ENCODE measurements around the gene LHX1. TPM values are rescaled to one million over a fixed set of nuclear protein-coding genes. Genes with fewer than 3 reads are reported as not detected.
A peak's percentile ranks its signal among the peaks of the same experiment; 100 is the strongest.

The LHX1 gene
- total and polyA plus RNA-seq, 4 donors: not detected

GRCh38 chr17:36934692-36935630 is 2.3 kb upstream of the LHX1 start:
- peaks cover 22 to 64% (median 28%) of the 10 kb centered on the region in 4 donors for H3K4me1 ChIP-seq (ENCODE audit: control insufficient read depth in 4 of 4, insufficient read depth in 4 of 4, low read length in 3 of 4)
- peak overlapping the region in 1 of 3 donors; percentile 9 for H3K4me3 ChIP-seq (ENCODE audit: low read depth in 1 of 3, low read length in 3 of 3)
- DNase-seq (ENCODE audit: low spot score): no peak
- no peak overlapping the region for H3K9ac ChIP-seq (ENCODE audit: low read depth in 1 of 2, low read length in 2 of 2)
- no peaks in the 10 kb centered on the region for H3K36me3 ChIP-seq (ENCODE audit: control insufficient read depth in 4 of 4, insufficient read depth in 3 of 4, low read depth in 1 of 4, low read length in 3 of 4)
- H3K9me3 ChIP-seq (ENCODE audit: control insufficient read depth in 4 of 4, low read length in 3 of 4): no peaks in the 10 kb centered on the region
- peaks cover 3 to 54% (median 40%) of the 10 kb centered on the region in 4 donors for H3K27me3 ChIP-seq (ENCODE audit: control insufficient read depth in 4 of 4, insufficient read depth in 4 of 4, low read length in 3 of 4)
- H3K27ac ChIP-seq (ENCODE audit: low read depth in 1 of 2, low read length in 2 of 2): no peak overlapping the region
- TF ChIP-seq ATF3 (IDR thresholded peaks at IDR 0.05) (no peak), FOXA1 (IDR thresholded peaks at IDR 0.05) (no peak), HNF4A (conservative IDR thresholded peaks at IDR 0.05) (no peak), MAX (IDR thresholded peaks at IDR 0.05) (no peak), YY1 (IDR thresholded peaks at IDR 0.05) (no peak), GABPA (IDR thresholded peaks at IDR 0.05 in 1 of 2, conservative IDR thresholded peaks at IDR 0.05 in 1 of 2) (no peak)
- TF ChIP-seq, protein P1, sequence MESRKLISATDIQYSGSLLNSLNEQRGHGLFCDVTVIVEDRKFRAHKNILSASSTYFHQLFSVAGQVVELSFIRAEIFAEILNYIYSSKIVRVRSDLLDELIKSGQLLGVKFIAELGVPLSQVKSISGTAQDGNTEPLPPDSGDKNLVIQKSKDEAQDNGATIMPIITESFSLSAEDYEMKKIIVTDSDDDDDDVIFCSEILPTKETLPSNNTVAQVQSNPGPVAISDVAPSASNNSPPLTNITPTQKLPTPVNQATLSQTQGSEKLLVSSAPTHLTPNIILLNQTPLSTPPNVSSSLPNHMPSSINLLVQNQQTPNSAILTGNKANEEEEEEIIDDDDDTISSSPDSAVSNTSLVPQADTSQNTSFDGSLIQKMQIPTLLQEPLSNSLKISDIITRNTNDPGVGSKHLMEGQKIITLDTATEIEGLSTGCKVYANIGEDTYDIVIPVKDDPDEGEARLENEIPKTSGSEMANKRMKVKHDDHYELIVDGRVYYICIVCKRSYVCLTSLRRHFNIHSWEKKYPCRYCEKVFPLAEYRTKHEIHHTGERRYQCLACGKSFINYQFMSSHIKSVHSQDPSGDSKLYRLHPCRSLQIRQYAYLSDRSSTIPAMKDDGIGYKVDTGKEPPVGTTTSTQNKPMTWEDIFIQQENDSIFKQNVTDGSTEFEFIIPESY (IDR thresholded peaks at IDR 0.05): no peak
- WGBS: 8% methylated on average over 79 of the region's 79 CpGs

DNA sequence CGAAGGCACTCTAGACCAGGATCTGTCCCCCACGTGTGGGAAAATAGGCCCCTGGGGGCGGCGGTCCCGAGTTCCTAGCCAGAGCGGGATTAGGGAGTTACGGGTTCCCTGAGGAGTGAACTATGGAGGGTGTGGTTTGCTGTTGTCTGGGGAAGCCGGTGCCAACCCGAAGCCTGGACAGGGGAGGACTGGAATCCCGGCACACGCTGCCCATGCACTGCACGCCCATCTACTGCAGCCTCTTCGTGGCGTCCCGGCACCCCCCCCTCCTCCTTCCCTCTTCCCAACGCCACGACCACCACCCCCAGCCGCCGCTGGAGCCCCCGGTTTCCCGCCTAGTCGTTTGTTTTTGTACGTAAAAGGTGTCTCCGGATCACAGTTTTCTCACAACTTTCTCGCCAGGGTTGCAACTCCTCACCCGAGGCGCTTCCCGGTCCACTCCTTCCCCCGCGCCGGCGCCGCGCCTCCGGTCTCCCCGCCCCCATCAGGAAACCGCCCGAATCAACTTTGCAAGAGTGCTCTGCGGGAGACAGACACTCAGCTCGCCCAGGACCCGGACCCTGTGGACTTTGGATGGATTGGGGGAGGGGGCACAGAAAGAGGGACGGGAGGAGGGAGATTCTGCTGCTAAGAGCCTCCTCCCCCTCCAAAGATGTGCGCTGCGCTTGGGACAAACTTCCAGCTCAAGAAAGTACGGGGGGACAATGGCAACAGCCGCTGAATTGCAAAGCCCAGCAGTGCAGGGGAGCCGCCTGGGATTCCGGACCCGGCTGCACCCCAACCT is 1.4 kb upstream of the LHX1 start:
- no peak for DNase-seq (ENCODE audit: low spot score)
- Histone ChIP-seq H3K27me3 (ENCODE audit: control insufficient read depth in 4 of 4, insufficient read depth in 4 of 4, low read length in 3 of 4) (peaks cover 3 to 54% (median 42%) of the 10 kb centered on the region in 4 donors), H3K36me3 (ENCODE audit: control insufficient read depth in 4 of 4, insufficient read depth in 3 of 4, low read depth in 1 of 4, low read length in 3 of 4) (no peaks in the 10 kb centered on the region), H3K9ac (ENCODE audit: low read depth in 1 of 2, low read length in 2 of 2) (no peak overlapping the region), H3K9me3 (ENCODE audit: control insufficient read depth in 4 of 4, low read length in 3 of 4) (no peaks in the 10 kb centered on the region), H3K27ac (ENCODE audit: low read depth in 1 of 2, low read length in 2 of 2) (no peak overlapping the region), H3K4me3 (ENCODE audit: low read depth in 1 of 3, low read length in 3 of 3) (no peak overlapping the region), H3K4me1 (ENCODE audit: control insufficient read depth in 4 of 4, insufficient read depth in 4 of 4, low read length in 3 of 4) (peaks cover 22 to 64% (median 28%) of the 10 kb centered on the region in 4 donors)
- WGBS: 3% methylated on average over 49 of the region's 49 CpGs
- TF ChIP-seq, protein P2, sequence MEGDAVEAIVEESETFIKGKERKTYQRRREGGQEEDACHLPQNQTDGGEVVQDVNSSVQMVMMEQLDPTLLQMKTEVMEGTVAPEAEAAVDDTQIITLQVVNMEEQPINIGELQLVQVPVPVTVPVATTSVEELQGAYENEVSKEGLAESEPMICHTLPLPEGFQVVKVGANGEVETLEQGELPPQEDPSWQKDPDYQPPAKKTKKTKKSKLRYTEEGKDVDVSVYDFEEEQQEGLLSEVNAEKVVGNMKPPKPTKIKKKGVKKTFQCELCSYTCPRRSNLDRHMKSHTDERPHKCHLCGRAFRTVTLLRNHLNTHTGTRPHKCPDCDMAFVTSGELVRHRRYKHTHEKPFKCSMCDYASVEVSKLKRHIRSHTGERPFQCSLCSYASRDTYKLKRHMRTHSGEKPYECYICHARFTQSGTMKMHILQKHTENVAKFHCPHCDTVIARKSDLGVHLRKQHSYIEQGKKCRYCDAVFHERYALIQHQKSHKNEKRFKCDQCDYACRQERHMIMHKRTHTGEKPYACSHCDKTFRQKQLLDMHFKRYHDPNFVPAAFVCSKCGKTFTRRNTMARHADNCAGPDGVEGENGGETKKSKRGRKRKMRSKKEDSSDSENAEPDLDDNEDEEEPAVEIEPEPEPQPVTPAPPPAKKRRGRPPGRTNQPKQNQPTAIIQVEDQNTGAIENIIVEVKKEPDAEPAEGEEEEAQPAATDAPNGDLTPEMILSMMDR (IDR thresholded peaks at IDR 0.05; ENCODE audit: low read depth, low read length, missing input control): no peak
- TF ChIP-seq RXRA (IDR thresholded peaks at IDR 0.05) (no peak), TAF1 (conservative IDR thresholded peaks at IDR 0.05) (no peak), HNF4A (conservative IDR thresholded peaks at IDR 0.05) (no peak), SP1 (IDR thresholded peaks at IDR 0.05) (no peak), FOXA2 (IDR thresholded peaks at IDR 0.05) (no peak), JUND (IDR thresholded peaks at IDR 0.05) (no peak), REST (IDR thresholded peaks at IDR 0.05) (no peak), MAX (IDR thresholded peaks at IDR 0.05) (no peak), GABPA (IDR thresholded peaks at IDR 0.05 in 1 of 2, conservative IDR thresholded peaks at IDR 0.05 in 1 of 2) (no peak), YY1 (IDR thresholded peaks at IDR 0.05) (no peak), EGR1 (IDR thresholded peaks at IDR 0.05; ENCODE audit: low read depth in 2 of 2) (no peak), NR2F2 (IDR thresholded peaks at IDR 0.05) (no peak), HNF4G (IDR thresholded peaks at IDR 0.05) (no peak), RAD21 (IDR thresholded peaks at IDR 0.05) (no peak)
